Testis (tissue), 3 donors: ENCODE results near the gene LIN52. TPM values are rescaled to one million over a fixed set of nuclear protein-coding genes. Genes with fewer than 3 reads are reported as not detected.
"Not testable (repeated sequence)": the region's sequence is repeated elsewhere in the genome, so short reads cannot be mapped to it uniquely, and the experiment has no call there.

Experiments
- DNase-seq: peaks from one replicate; pipeline ENCODE4 v3.0.0-alpha.2; 2019
- H3K27ac ChIP-seq, 2 donors: fragments of 200-600 bp; sonication (generic); one replicate each; pipeline ENCODE4 v1.5.1; 2019
- H3K27me3 ChIP-seq: fragments of 200-600 bp; sonication (generic); one replicate; pipeline ENCODE4 v1.5.1; 2019
- H3K36me3 ChIP-seq: fragments of 200-600 bp; sonication (generic); one replicate; pipeline ENCODE4 v1.5.1; 2017; ENCODE audit warnings: low read depth; ENCODE audit errors: missing control alignments
- H3K4me1 ChIP-seq: fragments of 200-600 bp; sonication (generic); one replicate; pipeline ENCODE4 v1.5.1; 2019
- H3K4me3 ChIP-seq, 2 donors: fragments of 200-600 bp; sonication (generic); one replicate each; pipeline ENCODE4 v1.5.1; 2017 to 2019
- H3K9me3 ChIP-seq: fragments of 200-600 bp; sonication (generic); one replicate; pipeline ENCODE4 v1.5.1; 2017
- CTCF ChIP-seq, 3 experiments: fragments of 450-650 bp in 2 of 3; fragments of 200-600 bp in 1 of 3; sonication (generic) in 1 of 3; IDR thresholded peaks; one replicate each; pipeline ENCODE4 v1.5.1; 2016 to 2019; ENCODE audit warnings: antibody characterized with exemption in 3 of 3, mild to moderate bottlenecking in 2 of 3, moderate library complexity in 1 of 3
- POLR2A ChIP-seq: fragments of 450-650 bp; IDR thresholded peaks from one replicate; pipeline ENCODE4 v1.6.1; 2017; ENCODE audit warnings: antibody characterized with exemption, mild to moderate bottlenecking, moderate library complexity
- WGBS, 2 donors: methylation state at CpG; one replicate each; pipeline ENCODE4 v1.1.5; 2018; 5-methylcytosine and 5-hydroxymethylcytosine counted together
- intact Hi-C: fragments of 100-400 bp; cut with DNase I; formaldehyde crosslinking; loops from one replicate; pipeline ENCODE4 v1.15.1; 2023; ENCODE audit warnings: low total_unique reads
- polyA plus RNA-seq: library from polyadenylated mRNA; stranded (reverse); fragments of 350-450 nt; fragmentation: Illumina TruSeq; extraction: RNeasy Lipid Tissue Mini Kit (QIAGEN cat#74804); gene quantifications from one replicate; pipeline ENCODE4 v1.2.3, GENCODE V29; 2014; ENCODE audit warnings: low read depth, low replicate concordance; ENCODE audit not compliant: insufficient read depth
- total RNA-seq, 2 donors: library from RNA; depleted of rRNA; stranded (reverse); fragments of >200 nt; gene quantifications; one replicate each; pipeline ENCODE4 v1.2.3, GENCODE V29; 2016

Gene LIN52
- total and polyA plus RNA-seq, 3 donors from 2014 or later: 13.8 to 21.7 (median 18.9) TPM

GRCh38 chr14:74089251-74090020 lies 4.7 kb downstream of the LIN52 start:
- Histone ChIP-seq H3K27ac (no peak overlapping the region), H3K4me3 (no peak overlapping the region), H3K36me3 (no peaks in the 10 kb centered on the region), H3K9me3 (no peaks in the 10 kb centered on the region), H3K4me1 (peaks cover 6% of the 10 kb centered on the region), H3K27me3 (no peaks in the 10 kb centered on the region)
- intact Hi-C loops: no loop called here
- 94 to 96% methylated on average over 8 of the region's 8 CpGs for WGBS, 2 donors
- DNase-seq: no peak
- TF ChIP-seq CTCF (IDR thresholded peaks at IDR 0.05) (no peak), POLR2A (no peak)

DNA sequence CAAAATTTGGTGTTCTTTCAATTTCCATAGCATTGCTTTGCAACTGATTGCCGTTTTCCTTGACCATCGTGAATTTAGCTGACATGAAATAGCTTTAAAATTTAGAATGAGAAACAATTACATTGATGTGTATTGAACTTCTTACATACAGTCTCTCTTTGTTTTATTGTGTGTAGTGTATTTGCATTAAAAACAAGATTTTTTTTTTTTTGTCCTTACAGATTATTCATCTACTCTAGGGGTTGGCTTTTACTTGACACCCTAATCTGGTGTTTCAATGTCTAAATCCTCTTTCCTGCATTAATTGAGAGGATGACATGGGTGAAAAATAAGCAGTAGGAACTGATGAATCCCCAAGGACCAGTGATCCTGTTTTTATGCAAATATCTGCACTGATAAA lies 20.6 kb downstream of the LIN52 start:
- Histone ChIP-seq H3K27me3 (no peaks in the 10 kb centered on the region), H3K9me3 (no peaks in the 10 kb centered on the region), H3K4me3 (no peak overlapping the region), H3K36me3 (no peaks in the 10 kb centered on the region), H3K27ac (no peak overlapping the region), H3K4me1 (no peaks in the 10 kb centered on the region)
- intact Hi-C loops: no loop called here
- DNase-seq: no peak
- no peak for TF ChIP-seq POLR2A
- TF ChIP-seq CTCF (IDR thresholded peaks at IDR 0.05): no peak
- WGBS, 2 donors: 87 to 96% methylated on average over 2 of the region's 2 CpGs

GRCh38 chr14:74109369-74109768 lies 24.6 kb downstream of the LIN52 start:
- WGBS, 2 donors: 79 to 81% methylated on average over 1 of the region's 1 CpG
- Histone ChIP-seq H3K27me3 (no peaks in the 10 kb centered on the region), H3K9me3 (no peaks in the 10 kb centered on the region), H3K27ac (no peak overlapping the region), H3K4me1 (no peaks in the 10 kb centered on the region), H3K36me3 (no peaks in the 10 kb centered on the region), H3K4me3 (no peak overlapping the region)
- DNase-seq: no peak
- intact Hi-C loops: no loop called here
- TF ChIP-seq POLR2A: no peak
- TF ChIP-seq CTCF (IDR thresholded peaks at IDR 0.05): no peak

DNA sequence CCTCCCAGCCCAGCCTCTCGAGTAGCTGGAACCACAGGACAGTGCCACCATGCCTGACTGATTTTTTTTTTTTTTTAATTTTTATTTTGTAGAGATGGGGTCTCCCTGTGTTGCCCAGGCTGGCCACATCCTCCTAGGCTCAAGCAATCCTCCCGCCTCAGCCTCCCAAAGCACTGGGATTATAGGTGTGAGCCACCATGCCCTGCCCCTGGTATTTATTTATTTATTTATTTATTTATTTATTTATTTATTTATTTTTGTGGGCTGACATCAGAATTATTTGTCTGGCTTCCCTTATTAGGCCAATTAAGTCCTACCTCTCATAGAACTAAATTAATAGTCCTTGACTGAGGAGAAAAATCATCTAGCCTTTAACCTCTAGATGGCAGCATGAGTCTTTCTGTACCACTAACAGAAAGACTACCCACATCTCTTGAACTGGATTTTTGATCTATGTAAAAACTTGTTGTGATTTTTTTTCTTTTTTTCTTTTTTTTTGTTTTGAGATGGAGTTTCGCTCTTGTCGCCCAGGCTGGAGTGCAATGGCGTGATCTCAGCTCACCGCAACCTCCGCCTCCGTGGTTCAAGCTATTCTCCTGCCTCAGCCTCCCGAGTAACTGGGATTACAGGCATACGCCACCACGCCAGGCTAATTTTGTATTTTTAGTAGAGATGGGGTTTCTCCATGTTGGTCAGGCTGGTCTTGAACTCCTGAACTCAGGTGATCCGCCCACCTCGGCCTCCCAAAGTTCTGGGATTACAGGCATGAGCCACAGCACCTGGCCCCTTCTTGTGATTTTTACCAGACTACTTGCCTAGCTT lies 26.9 kb downstream of the LIN52 start:
- not testable (repeated sequence) for H3K36me3 ChIP-seq, DNase-seq, H3K4me3 ChIP-seq, H3K27me3 ChIP-seq, H3K9me3 ChIP-seq, H3K27ac ChIP-seq, H3K4me1 ChIP-seq
- TF ChIP-seq CTCF (IDR thresholded peaks at IDR 0.05): peak in 1 of 3 experiments; percentile 38
- intact Hi-C loops: loop anchor here (10.0 kb wide), 1 partner anchor 143 kb away; no protein-coding TSS in a partner anchor
- WGBS, 2 donors: 87 to 91% methylated on average over 13 of the region's 13 CpGs

DNA sequence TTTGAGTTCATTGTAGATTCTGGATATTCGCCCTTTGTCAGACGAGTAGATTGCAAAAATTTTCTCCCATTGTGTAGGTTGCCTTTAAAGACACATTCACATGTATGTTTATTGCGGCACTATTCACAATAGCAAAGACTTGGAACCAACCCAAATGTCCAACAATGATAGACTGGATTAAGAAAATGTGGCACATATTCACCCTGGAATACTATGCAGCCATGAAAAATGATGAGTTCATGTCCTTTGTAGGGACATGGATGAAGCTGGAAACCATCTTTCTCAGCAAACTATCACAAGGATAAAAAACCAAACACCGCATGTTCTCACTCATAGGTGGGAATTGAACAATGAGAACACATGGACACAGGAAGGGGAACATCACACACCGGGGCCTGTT lies 40.7 kb downstream of the LIN52 start:
- 74 to 95% methylated on average over 4 to 5 of the region's 5 CpGs for WGBS, 2 donors
- H3K4me1 ChIP-seq, DNase-seq, H3K36me3 ChIP-seq, intact Hi-C loops, H3K27me3 ChIP-seq, H3K4me3 ChIP-seq, H3K9me3 ChIP-seq, H3K27ac ChIP-seq: not testable (repeated sequence)
